Cardiac septum (tissue), 1 donor: ENCODE results near the gene SPART. TPM values are rescaled to one million over a fixed set of nuclear protein-coding genes. Genes with fewer than 3 reads are reported as not detected.
"Not testable (repeated sequence)": the region's sequence is repeated elsewhere in the genome, so short reads cannot be mapped to it uniquely, and the experiment has no call there.

Experiments
- DNase-seq: peaks from one replicate; pipeline ENCODE4 v3.0.0-alpha.2; 2020; ENCODE audit warnings: low spot score
- intact Hi-C: fragments of 100-400 bp; cut with DNase I; formaldehyde crosslinking; loops from one replicate; pipeline ENCODE4 v1.14.0; 2022
- total RNA-seq: library from RNA; stranded (reverse); fragmentation: NEBNext Ultra II Directional; extraction: Animal tissue kit (Norgen Biotek cat#: 25700); gene quantifications from one replicate; pipeline ENCODE4 v1.2.1, GENCODE V29; 2021
- donor health status: DM: no; HTN: no; CAD: no.

The SPART gene
- total RNA-seq, 1 donor from 2014 or later: 36.8 TPM

DNA sequence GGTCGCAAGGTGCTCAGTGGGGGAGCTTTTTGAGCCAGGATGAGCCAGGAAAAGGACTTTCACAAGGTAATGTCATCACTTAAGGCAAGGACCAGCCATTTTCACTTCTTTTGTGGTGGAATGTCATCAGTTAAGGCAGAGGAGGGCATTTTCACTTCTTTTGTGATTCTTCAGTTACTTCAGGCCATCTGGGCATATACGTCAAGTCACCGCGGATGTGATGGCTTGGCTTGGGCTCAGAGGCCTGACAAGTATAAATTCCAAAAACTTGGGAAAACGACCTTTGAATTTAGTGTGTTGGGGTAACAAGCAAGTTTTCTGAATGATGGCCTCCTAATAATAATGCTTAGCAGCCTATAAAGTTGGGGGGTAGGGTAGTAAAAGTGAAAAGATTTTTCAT, 21.3 kb downstream of the SPART start:
- intact Hi-C loops, DNase-seq: not testable (repeated sequence)

GRCh38 chr13:36323951-36324566, 22.1 kb downstream of the SPART start:
- intact Hi-C loops: no loop called here
- no peak for DNase-seq

GRCh38 chr13:36323408-36323807, 22.8 kb downstream of the SPART start:
- DNase-seq: no peak
- intact Hi-C loops: no loop called here

GRCh38 chr13:36319793-36320192, 26.4 kb downstream of the SPART start:
- intact Hi-C loops, DNase-seq: not testable (repeated sequence)

DNA sequence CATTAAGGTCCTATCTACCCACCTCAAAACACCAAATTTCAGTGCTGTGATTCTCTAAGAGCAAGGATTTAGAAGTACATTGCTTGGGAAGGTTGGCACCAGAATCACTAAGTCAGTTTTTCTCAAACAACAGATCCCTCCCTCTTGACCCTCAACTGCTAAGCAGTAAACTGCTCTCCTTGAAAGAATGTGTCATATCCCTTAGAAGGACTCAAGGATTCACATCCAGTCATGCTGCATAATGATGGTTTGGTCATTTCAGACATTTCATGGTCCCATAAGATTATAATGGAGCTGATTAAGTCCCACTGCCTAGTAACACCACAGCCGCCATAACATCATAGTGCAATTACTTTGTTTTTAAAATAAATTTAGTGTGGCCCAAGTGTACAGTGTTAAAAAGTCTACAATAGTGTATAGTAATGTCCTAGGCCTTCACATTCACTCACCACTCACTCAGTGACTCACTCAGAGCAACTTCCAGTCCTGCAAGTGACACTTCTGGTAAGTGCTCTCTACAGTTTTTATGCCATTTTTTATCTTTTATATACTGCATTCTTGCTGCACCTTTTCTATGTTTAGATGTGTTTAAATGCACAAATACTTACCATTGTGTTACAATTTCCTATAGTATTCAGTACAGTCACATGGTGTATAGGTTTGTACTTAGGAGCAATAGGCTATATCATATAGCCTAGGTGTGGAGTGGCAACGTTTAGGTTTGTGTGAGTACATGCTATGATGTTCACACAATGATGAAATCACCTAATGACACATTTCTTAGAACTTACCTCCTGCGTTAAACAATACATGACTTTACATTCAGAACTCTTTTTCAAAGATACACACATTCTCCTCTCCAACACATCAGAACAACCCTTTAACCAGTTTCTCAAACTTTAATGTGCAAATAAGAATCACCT, 32.9 kb downstream of the SPART start:
- intact Hi-C loops: no loop called here
- DNase-seq: no peak

DNA sequence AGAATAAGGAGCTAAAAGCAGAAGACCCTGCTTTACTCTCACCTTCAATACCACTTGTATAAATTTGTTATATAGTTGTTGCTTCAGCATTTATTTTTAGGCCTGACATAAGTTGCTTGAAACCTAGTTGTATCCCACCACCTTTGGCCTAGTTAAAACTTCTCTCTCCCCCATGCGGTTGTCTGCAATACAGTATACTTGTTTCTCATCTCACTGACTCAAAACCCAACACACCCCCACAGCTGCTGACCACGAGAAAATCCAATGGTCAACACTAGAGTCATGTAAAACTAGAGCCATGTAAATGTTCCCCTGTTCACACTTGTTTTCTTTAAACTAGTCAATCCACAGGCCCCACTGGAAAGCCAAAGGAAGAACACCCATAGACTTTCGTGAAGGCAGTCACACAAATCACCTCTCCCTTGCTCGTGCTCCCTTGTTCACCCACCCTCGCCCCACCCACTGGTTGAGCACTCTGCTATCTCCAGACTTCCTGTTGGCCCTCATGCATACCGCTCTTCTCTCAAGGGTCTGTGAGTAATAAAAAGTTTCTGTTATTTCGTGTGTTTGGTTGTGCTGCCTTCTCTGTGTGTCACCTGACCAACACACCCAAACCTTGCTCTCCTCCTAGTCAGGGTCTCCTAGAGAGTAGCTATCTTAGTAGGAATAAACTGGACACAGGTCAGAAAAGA, 35.6 kb downstream of the SPART start:
- intact Hi-C loops: no loop called here
- DNase-seq: no peak

DNA sequence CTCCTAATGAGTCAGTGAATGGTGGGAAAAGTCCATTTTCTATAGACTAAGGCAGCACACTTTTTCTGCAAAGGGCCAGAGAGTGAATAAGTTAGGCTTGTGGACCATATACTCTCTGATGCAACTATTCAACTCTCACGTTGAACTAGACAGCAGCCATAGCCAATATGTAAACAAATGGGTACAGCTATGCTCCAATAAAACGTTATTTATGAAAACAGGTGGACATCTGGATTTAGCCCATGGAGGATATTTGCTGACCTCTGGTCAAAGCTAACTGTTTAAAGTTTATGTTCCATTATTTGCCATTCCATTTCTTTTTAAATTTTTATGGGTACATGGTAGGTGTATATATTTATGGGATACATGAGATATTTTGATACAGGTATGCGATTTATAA, 43.9 kb downstream of the SPART start:
- no peak for DNase-seq
- intact Hi-C loops: no loop called here

GRCh38 chr13:36299469-36299868, 46.7 kb downstream of the SPART start:
- DNase-seq, intact Hi-C loops: not testable (repeated sequence)

DNA sequence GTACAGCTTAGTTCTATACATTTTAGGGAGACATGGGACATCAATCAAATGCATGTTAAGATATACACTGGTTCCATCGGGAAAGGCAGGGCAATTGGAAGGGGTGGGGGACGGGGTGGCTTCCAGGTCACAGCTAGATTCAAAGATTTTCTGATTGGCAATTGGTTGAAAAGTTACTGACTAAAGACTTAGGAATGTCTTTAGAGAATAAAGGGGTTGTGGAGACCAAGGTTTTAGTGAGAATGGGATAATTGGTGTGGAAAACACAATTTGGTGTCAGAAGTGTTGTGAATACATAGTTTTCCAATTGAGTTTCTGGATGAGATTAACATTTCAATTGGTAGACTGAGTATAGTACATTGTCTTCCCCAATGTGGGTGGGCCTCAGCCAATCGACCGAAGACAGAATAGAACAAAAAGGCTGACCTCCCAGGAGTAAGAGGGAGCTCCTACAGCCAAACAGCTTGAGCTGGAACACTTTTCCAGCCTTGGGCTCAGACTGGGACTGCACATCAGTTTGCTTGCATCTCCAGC, 47.6 kb downstream of the SPART start:
- DNase-seq: no peak
- intact Hi-C loops: no loop called here

DNA sequence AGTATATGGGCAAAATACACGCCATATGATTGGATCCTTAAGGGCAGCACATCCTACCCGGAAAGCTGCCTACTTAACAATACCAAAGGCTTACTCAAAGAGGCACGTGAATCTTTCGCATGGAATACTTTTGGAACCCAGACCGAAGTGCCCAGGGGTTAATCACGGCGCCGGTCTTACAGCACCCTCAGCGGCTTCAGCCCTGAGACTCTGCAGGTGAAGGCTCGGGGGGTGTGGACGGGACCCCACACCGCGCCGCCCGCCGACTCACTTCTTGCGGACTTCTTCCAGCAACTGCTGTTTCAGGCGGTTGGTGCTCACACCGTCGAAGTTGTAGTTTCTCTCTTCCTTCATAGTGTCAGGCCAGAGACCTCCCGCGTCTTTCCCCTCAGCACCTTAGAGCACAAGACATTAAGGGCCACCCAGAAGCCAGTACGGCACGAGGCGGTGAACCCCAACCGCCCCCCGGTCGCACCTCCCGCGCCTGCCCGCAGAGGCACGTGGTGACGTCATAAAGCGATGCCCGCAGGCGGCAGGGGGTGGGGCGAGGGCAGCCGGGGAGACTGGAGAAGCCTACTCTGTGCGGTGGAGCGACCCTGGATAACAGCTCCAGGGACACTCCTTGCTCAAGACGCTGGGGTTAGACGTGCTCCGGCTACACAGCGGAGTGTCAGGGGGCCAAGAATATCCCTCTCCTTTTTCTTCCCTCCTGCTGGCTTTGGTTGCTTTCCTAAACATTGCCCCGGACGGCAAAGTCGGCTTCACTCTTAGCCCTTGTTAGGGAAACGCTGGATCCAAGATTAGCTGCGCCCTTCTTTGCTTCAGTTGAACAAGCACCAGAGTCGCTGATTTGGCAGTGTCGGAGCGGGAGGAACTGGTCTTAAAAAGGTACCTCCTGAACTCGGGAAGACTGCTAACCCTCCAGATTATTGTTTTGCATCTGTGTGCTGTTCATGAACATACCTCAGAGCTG, 48.5 kb downstream of the SPART start, which contains the start of gene CCDC169:
CCDC169 (minus strand) TSS at position 449 of the 973 bp plus-strand sequence; CDS start at position 354, 95 bp downstream.
- intact Hi-C loops: no loop called here
- peak; percentile 92 for DNase-seq

DNA sequence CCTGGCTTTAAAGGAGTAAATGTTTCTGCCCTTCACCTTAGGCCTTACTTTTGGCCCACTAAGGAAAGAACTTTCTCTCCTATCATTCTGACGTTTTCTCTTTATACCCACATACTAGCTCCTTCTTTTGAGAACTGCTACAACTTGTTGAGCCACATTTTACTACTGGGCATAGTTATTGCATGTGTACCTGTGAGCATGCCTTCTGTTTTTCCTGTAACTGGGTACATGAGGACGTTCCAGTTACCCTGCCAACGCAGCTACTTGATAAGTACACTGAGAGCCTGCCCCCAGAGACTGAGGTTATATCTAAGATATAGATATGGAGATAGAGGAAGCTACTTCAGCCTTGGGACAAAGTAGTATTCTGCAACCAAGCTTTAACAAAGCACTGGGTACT, 52.1 kb downstream of the SPART start:
- DNase-seq: no peak
- intact Hi-C loops: no loop called here

DNA sequence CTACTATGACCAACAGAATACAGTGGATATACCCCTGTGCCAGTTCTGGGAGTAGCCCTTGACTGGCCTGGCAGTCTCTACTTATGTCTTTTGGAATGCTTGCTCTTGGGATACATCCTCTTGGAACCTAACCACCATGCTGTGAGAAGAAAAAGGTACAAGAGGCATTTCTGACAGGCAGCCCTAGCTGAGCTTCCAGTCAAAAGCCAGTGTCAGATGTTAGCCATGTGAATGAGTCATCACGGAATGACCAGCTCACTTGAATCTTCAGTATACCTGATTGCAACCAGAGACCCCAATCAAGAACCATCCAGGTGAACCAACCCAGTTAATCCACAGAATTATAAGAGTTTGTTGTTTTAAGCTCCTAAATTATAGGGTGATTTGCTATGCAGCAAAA, 52.7 kb downstream of the SPART start:
- intact Hi-C loops: no loop called here
- DNase-seq: no peak

GRCh38 chr13:36288794-36289391, 57.3 kb downstream of the SPART start:
- DNase-seq: no peak
- intact Hi-C loops: no loop called here

DNA sequence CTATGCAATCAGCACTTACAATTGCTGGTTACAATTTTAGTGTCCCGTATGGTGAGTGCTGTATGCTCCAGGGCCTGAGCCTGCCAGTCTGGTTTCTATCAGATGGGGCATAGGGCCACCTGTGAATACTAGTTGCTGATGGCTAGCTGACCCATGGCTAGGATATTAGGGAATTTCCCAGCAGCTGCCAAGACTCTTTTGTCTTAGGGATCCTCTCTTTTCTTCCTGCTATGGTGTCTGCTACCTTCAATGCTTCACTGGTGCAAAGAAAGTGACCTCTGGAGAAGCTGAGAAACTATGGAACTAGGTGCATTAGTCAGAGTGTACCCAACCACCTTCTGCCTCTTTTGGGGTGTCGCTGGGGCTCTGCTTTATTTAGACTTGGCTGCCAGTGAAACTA, 60.2 kb downstream of the SPART start:
- intact Hi-C loops: no loop called here

DNA sequence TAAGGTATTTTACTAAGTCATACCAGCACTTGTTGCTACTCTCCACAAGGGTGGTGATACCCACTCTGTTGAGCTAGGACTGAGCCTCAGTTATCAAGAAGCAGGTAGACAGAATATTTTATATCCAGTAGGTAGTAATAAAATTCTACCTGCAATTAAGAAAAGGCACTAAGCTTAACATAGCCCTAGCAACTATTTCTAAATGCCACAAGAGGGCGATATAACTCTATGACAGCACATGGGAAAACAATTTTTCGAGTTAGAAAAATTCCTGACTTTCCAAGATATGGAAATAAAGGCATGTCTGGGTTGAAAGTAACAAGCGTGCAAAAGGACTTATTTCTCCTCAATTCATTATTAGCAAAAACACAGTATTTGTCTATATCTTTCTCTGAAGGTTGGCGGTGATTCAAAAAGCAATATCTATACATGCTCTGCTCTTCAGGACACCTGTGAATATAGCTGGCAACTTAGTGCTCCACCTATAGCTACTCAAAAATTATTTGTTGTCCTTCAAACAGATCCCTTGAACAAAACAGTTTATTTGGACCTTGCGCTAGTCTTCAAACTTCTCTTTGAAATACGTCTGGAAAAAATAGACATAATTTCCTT, 63.3 kb downstream of the SPART start:
- DNase-seq: no peak
- intact Hi-C loops: no loop called here

More for the DNA sequence above, 60.2 kb downstream of the SPART start:
- no peak for DNase-seq

DNA sequence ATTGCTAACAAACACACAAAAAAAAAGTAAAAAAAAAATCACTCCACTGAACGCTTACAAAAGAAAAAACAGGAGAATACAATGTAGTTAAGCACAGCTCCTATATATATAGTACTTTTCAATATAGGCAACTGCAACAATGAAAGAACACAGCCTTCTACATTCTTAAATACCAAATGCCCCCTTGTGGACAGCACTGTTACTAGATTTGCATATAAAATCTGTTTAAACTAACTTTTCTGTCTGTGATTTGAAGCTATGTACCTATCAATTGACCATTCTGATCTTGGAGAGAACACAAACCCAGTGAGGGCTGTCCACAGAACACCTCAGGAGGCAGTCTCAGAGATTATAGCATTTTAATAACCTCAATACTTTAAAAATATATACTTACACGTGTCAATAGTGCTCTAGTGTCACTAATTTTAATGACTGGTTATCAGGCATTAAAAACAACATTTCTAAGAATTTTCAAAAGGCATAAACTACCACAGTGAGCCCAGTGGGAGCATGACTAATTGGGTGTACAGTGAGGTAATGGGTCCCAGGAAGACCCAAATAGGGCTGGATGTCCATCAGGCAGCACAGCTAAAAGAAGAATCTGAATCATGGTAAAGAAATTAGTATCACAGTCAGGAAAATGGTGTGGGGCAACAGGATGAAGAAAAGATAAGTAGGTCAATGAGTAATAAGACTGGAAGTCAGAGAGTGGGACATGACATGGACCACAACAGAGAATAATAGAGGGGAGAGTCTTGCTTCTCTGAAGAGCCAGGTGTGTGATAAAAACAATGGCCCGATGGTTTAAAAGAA, 70.8 kb downstream of the SPART start:
- no peak for DNase-seq
- intact Hi-C loops: loop anchor here (1.0 to 10.0 kb wide), 2 partner anchors 141 to 297 kb away; partner anchors contain the start of gene DCLK1

DNA sequence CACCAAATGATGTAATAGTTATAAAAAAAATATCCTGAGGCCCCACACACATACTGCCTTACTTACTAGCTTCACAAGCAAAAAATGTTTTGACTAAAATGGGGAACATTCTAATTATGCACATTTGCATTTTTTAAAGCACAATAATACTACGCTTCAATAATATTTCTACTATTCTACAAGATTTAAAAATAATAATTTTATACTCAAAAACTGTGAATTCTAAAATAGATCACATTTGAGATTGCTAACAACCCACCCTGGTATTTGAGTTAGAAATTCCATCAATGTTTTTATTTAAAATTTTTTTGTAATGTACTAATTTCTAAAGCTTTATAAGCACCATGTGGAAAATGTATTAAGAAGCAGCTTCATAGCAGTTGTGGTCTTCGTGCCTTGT, 72.8 kb downstream of the SPART start:
- DNase-seq: no peak
- intact Hi-C loops: loop anchor here (10.0 kb wide), 1 partner anchor 139 kb away; the partner anchor contains the start of gene DCLK1
